Activated naive CD8-positive, alpha-beta T cell treated with anti-CD3 and anti-CD28 coated beads for 36 hours (primary cell): ENCODE results near the gene PAK5. TPM values are rescaled to one million over a fixed set of nuclear protein-coding genes. Genes with fewer than 3 reads are reported as not detected.

Source experiments
- DNase-seq: peaks from one replicate; pipeline ENCODE4 v3.0.0; 2021
- H3K27ac Mint-ChIP-seq: one replicate; pipeline ENCODE4 v1.8.0; 2022; ENCODE audit warnings: mild to moderate bottlenecking, moderate library complexity, mixed read lengths
- H3K27me3 Mint-ChIP-seq: one replicate; pipeline ENCODE4 v1.8.0; 2022; ENCODE audit warnings: mild to moderate bottlenecking, mixed read lengths
- H3K36me3 Mint-ChIP-seq: one replicate; pipeline ENCODE4 v1.8.0; 2021; ENCODE audit warnings: mild to moderate bottlenecking, mixed read lengths
- H3K4me1 Mint-ChIP-seq: one replicate; pipeline ENCODE4 v1.8.0; 2021; ENCODE audit warnings: mixed read lengths
- H3K4me3 Mint-ChIP-seq: one replicate; pipeline ENCODE4 v1.8.0; 2022; ENCODE audit warnings: mild to moderate bottlenecking, moderate library complexity, mixed read lengths
- H3K9me3 Mint-ChIP-seq: one replicate; pipeline ENCODE4 v1.8.0; 2022; ENCODE audit warnings: mixed read lengths
- total RNA-seq, 2 experiments: library from RNA; stranded (reverse); gene quantifications; one replicate each; pipeline ENCODE4 v1.2.3, GENCODE V29; 2021

The PAK5 gene
- total RNA-seq, 2 experiments from 2014 or later, result not detected

- Mint-ChIP-seq H3K4me3 (no peak overlapping the region), H3K9me3 (no peaks in the 10 kb centered on the region), H3K36me3 (no peaks in the 10 kb centered on the region), H3K27me3 (peaks cover 8% of the 10 kb centered on the region), H3K4me1 (no peaks in the 10 kb centered on the region), H3K27ac (no peak overlapping the region)
- DNase-seq, result no peak
These were observed 209.0 kb downstream of the PAK5 start for GRCh38 chr20:9629831-9630230.

GRCh38 chr20:9628589-9628988, 210.3 kb downstream of the PAK5 start:
- no peak for DNase-seq
- Mint-ChIP-seq H3K27ac (no peak overlapping the region), H3K27me3 (peaks cover 8% of the 10 kb centered on the region), H3K4me3 (no peak overlapping the region), H3K36me3 (no peaks in the 10 kb centered on the region), H3K9me3 (no peaks in the 10 kb centered on the region), H3K4me1 (no peaks in the 10 kb centered on the region)

- H3K4me3 Mint-ChIP-seq, result no peak overlapping the region
- peaks cover 8% of the 10 kb centered on the region for H3K27me3 Mint-ChIP-seq
- H3K9me3 Mint-ChIP-seq, result no peaks in the 10 kb centered on the region
- DNase-seq, result no peak
- no peaks in the 10 kb centered on the region for H3K36me3 Mint-ChIP-seq
- H3K4me1 Mint-ChIP-seq, result no peaks in the 10 kb centered on the region
- no peak overlapping the region for H3K27ac Mint-ChIP-seq
These were observed 210.7 kb downstream of the PAK5 start for GRCh38 chr20:9628141-9628540.

- no peaks in the 10 kb centered on the region for H3K9me3 Mint-ChIP-seq
- H3K4me3 Mint-ChIP-seq, result no peak overlapping the region
- H3K27me3 Mint-ChIP-seq, result peaks cover 10% of the 10 kb centered on the region
- no peaks in the 10 kb centered on the region for H3K36me3 Mint-ChIP-seq
- no peak for DNase-seq
- H3K27ac Mint-ChIP-seq, result no peak overlapping the region
- no peaks in the 10 kb centered on the region for H3K4me1 Mint-ChIP-seq
These were observed 211.7 kb downstream of the PAK5 start for GRCh38 chr20:9627219-9627618.

GRCh38 chr20:9626357-9626756, 212.5 kb downstream of the PAK5 start:
- Mint-ChIP-seq H3K4me1 (no peaks in the 10 kb centered on the region), H3K9me3 (no peaks in the 10 kb centered on the region), H3K4me3 (no peak overlapping the region), H3K27me3 (peaks cover 11% of the 10 kb centered on the region), H3K27ac (no peak overlapping the region), H3K36me3 (no peaks in the 10 kb centered on the region)
- DNase-seq, result no peak

GRCh38 chr20:9617940-9618339, 220.9 kb downstream of the PAK5 start:
- Mint-ChIP-seq H3K4me3 (no peak overlapping the region), H3K27ac (no peak overlapping the region), H3K36me3 (no peaks in the 10 kb centered on the region), H3K27me3 (peaks cover 8% of the 10 kb centered on the region), H3K9me3 (no peaks in the 10 kb centered on the region), H3K4me1 (no peaks in the 10 kb centered on the region)
- no peak for DNase-seq

- DNase-seq, result peak; percentile 15
- Mint-ChIP-seq H3K36me3 (no peaks in the 10 kb centered on the region), H3K9me3 (no peaks in the 10 kb centered on the region), H3K27me3 (peaks cover 13% of the 10 kb centered on the region), H3K4me1 (no peaks in the 10 kb centered on the region), H3K4me3 (no peak overlapping the region), H3K27ac (no peak overlapping the region)
These were observed 221.9 kb downstream of the PAK5 start for GRCh38 chr20:9616833-9617461.

- no peak overlapping the region for H3K4me3 Mint-ChIP-seq
- no peak for DNase-seq
- H3K9me3 Mint-ChIP-seq, result no peaks in the 10 kb centered on the region
- no peak overlapping the region for H3K27ac Mint-ChIP-seq
- H3K4me1 Mint-ChIP-seq, result no peaks in the 10 kb centered on the region
- H3K36me3 Mint-ChIP-seq, result no peaks in the 10 kb centered on the region
- peaks cover 15% of the 10 kb centered on the region for H3K27me3 Mint-ChIP-seq
These were observed 222.4 kb downstream of the PAK5 start for GRCh38 chr20:9616455-9616805.

GRCh38 chr20:9615766-9616454, 223.0 kb downstream of the PAK5 start:
- Mint-ChIP-seq H3K4me3 (no peak overlapping the region), H3K36me3 (no peaks in the 10 kb centered on the region), H3K27me3 (peaks cover 15% of the 10 kb centered on the region), H3K4me1 (no peaks in the 10 kb centered on the region), H3K27ac (no peak overlapping the region), H3K9me3 (no peaks in the 10 kb centered on the region)
- DNase-seq, result no peak

- H3K4me3 Mint-ChIP-seq, result no peak overlapping the region
These were observed 223.8 kb downstream of the PAK5 start for GRCh38 chr20:9615118-9615517.

GRCh38 chr20:9613871-9614270, 225.0 kb downstream of the PAK5 start:
- Mint-ChIP-seq H3K9me3 (no peaks in the 10 kb centered on the region), H3K4me1 (no peaks in the 10 kb centered on the region), H3K4me3 (no peak overlapping the region), H3K36me3 (no peaks in the 10 kb centered on the region), H3K27me3 (peaks cover 15% of the 10 kb centered on the region), H3K27ac (no peak overlapping the region)
- DNase-seq, result no peak

More at GRCh38 chr20:9615118-9615517, 223.8 kb downstream of the PAK5 start:
- no peak for DNase-seq
- Mint-ChIP-seq H3K4me1 (no peaks in the 10 kb centered on the region), H3K27ac (no peak overlapping the region), H3K9me3 (no peaks in the 10 kb centered on the region), H3K36me3 (no peaks in the 10 kb centered on the region), H3K27me3 (peaks cover 15% of the 10 kb centered on the region)

- Mint-ChIP-seq H3K4me3 (no peak overlapping the region), H3K9me3 (no peaks in the 10 kb centered on the region)
- no peak for DNase-seq
These were observed 227.0 kb downstream of the PAK5 start for GRCh38 chr20:9611921-9612320.

GRCh38 chr20:9610665-9611064, 228.2 kb downstream of the PAK5 start:
- Mint-ChIP-seq H3K9me3 (no peaks in the 10 kb centered on the region), H3K36me3 (no peaks in the 10 kb centered on the region), H3K27me3 (peaks cover 15% of the 10 kb centered on the region), H3K4me1 (no peaks in the 10 kb centered on the region), H3K27ac (no peak overlapping the region), H3K4me3 (no peak overlapping the region)
- no peak for DNase-seq

More at GRCh38 chr20:9611921-9612320, 227.0 kb downstream of the PAK5 start:
- peaks cover 15% of the 10 kb centered on the region for H3K27me3 Mint-ChIP-seq
- H3K4me1 Mint-ChIP-seq, result no peaks in the 10 kb centered on the region
- no peaks in the 10 kb centered on the region for H3K36me3 Mint-ChIP-seq
- no peak overlapping the region for H3K27ac Mint-ChIP-seq

- Mint-ChIP-seq H3K27me3 (peaks cover 15% of the 10 kb centered on the region), H3K27ac (no peak overlapping the region), H3K36me3 (no peaks in the 10 kb centered on the region), H3K9me3 (no peaks in the 10 kb centered on the region), H3K4me3 (no peak overlapping the region), H3K4me1 (no peaks in the 10 kb centered on the region)
- no peak for DNase-seq
These were observed 228.9 kb downstream of the PAK5 start for GRCh38 chr20:9609887-9610502.

GRCh38 chr20:9608639-9609340, 230.1 kb downstream of the PAK5 start:
- no peaks in the 10 kb centered on the region for H3K36me3 Mint-ChIP-seq
- peaks cover 12% of the 10 kb centered on the region for H3K27me3 Mint-ChIP-seq
- H3K4me3 Mint-ChIP-seq, result no peak overlapping the region
- no peak overlapping the region for H3K27ac Mint-ChIP-seq
- DNase-seq, result no peak
- H3K9me3 Mint-ChIP-seq, result no peaks in the 10 kb centered on the region
- H3K4me1 Mint-ChIP-seq, result no peaks in the 10 kb centered on the region
